ENCODE measurements around the gene IL17RC. TPM values are rescaled to one million over a fixed set of nuclear protein-coding genes. Genes with fewer than 3 reads are reported as not detected.

The IL17RC gene
- total RNA-seq, 1 experiment from 2014 or later, result 6.8 TPM

- H3K27me3 Mint-ChIP-seq (ENCODE audit: low read depth), result peaks cover 17% of the 10 kb centered on the region
- Histone ChIP-seq H2BK15ac (ENCODE audit: low read depth, low read length) (no peak overlapping the region), H3K9ac (ENCODE audit: extremely low read depth, insufficient read length, low read length) (no peak overlapping the region), H3K9me3 (ENCODE audit: control insufficient read depth, low read depth, low read length) (no peaks in the 10 kb centered on the region), H2AFZ (ENCODE audit: low read length) (no peak overlapping the region), H3K79me2 (ENCODE audit: insufficient read depth, low read length) (no peaks in the 10 kb centered on the region), H4K5ac (ENCODE audit: insufficient read length, low read depth, low read length) (no peak overlapping the region), H2AK5ac (ENCODE audit: insufficient read length, low read length) (no peak overlapping the region), H3T11ph (ENCODE audit: low read length) (no peak overlapping the region), H3K4me1 (ENCODE audit: insufficient read depth, low read length) (peaks cover 4% of the 10 kb centered on the region; the same call in 1 of the 2 replicates), H3K4ac (ENCODE audit: low read depth, low read length) (no peak overlapping the region), H3K23me2 (ENCODE audit: insufficient read length, low read depth, low read length, poor library complexity, severe bottlenecking) (peaks cover 15% of the 10 kb centered on the region), H2BK20ac (ENCODE audit: low read depth, low read length, poor library complexity, severe bottlenecking) (no peak overlapping the region), H3K23ac (ENCODE audit: insufficient read length, low read depth, low read length) (no peak overlapping the region), H4K8ac (replicated peaks; ENCODE audit: insufficient read length, low read depth, low read length) (no peak overlapping the region), H4K20me1 (ENCODE audit: control insufficient read depth, insufficient read depth, insufficient read length) (no peaks in the 10 kb centered on the region), H3K27me3 (ENCODE audit: insufficient read depth, low read length) (no peaks in the 10 kb centered on the region; the same call in 1 of the 2 replicates), H2BK120ac (ENCODE audit: low read depth, low read length, poor library complexity, severe bottlenecking) (no peak overlapping the region), H3K56ac (ENCODE audit: insufficient read length, low read depth, low read length) (no peak overlapping the region), H2BK12ac (ENCODE audit: insufficient read length, low read depth, low read length) (no peak overlapping the region), H4K91ac (ENCODE audit: insufficient read length, low read depth, low read length) (no peak overlapping the region), H3K79me1 (ENCODE audit: insufficient read depth, low read depth, low read length, poor library complexity, severe bottlenecking) (no peaks in the 10 kb centered on the region), H3K18ac (ENCODE audit: insufficient read length, low read depth, low read length) (no peak overlapping the region), H3K14ac (ENCODE audit: insufficient read depth, low read length) (no peak overlapping the region), H2BK5ac (ENCODE audit: insufficient read length, low read length) (no peak overlapping the region), H3K4me2 (ENCODE audit: insufficient read depth, insufficient read length, low read length) (no peak overlapping the region), H3K27ac (ENCODE audit: insufficient read length, low read depth, low read length) (no peak overlapping the region)
- H3K36me3 Mint-ChIP-seq (ENCODE audit: insufficient read depth in 1 of 3, low read depth in 3 of 3), result peaks cover 0 to 5% (median 0%) of the 10 kb centered on the region in 3 experiments; a peak in 1 of 7 replicates
- no CpG with 5 or more reads among the region's 8 CpGs for WGBS (ENCODE audit: extremely low coverage, insufficient read length, low lambda C conversion rate)
- no peak for TF ChIP-seq CTCF (conservative IDR thresholded peaks at IDR 0.05)
- no peak for DNase-seq
- H3K4me3 Mint-ChIP-seq, result no peak overlapping the region
- no peak overlapping the region for H3K27ac Mint-ChIP-seq
- peaks cover 12 to 19% of the 10 kb centered on the region in 2 experiments for H3K4me1 Mint-ChIP-seq
- H3K9me3 Mint-ChIP-seq, result no peaks in the 10 kb centered on the region; a peak in 2 of 5 replicates
These were observed 5.0 kb upstream of the IL17RC start for GRCh38 chr3:9911863-9912262.

Data from H9 (cell line).